ENCODE measurements around the gene AKR1C3.
"Not testable (repeated sequence)": the region's sequence is repeated elsewhere in the genome, so short reads cannot be mapped to it uniquely, and the experiment has no call there.

AKR1C3 gene

DNA sequence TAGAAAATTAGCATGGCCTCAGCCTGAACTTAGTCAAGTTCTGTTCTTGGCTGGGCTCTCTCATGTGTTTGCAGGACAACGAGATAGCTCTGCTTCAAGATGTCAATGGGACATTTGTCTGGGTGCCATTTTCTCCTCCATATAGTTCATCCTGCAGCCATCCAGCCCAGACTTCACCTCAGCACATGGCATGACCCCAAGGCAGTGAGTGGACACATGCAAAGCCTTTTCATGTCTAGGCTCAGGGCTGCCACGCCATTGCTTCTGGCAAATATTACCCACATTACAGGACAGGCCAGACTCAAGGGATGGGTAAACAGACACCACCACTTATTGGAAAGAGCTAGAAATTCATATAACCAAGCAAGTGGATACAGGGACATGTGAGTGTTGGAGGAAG, 9.3 kb downstream of the AKR1C3 start:
- no peak for FAIRE-seq
- TF ChIP-seq POLR2A (IDR thresholded peaks at IDR 0.05; ENCODE audit: low read depth, low read length) = no peak

DNA sequence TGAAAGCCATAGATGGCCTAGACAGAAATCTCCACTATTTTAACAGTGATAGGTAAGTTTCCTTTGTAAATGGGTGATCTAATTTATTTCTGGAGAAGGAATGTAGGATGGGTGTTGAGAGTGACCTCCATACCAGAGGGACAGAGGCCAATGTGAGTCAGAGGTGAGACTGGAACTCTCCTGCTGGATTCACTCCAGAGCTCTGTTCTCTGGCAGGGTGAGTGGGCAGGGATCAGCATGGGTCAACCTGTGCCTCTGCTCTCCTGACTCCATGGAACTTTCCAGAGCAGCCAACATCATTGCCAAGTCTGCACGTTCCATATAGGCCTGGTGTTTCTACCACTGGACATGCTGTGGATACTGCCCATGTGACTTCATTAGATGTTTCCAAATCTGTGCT, 11.4 kb downstream of the AKR1C3 start:
- DNase-seq (ENCODE audit: insufficient read length, low spot score) = no peak
- TF ChIP-seq POLR2A (IDR thresholded peaks at IDR 0.05; ENCODE audit: low read depth, low read length) = no peak
- no peak for FAIRE-seq

More for the DNA sequence above, 9.3 kb downstream of the AKR1C3 start:
- DNase-seq (ENCODE audit: insufficient read length, low spot score) = no peak

DNA sequence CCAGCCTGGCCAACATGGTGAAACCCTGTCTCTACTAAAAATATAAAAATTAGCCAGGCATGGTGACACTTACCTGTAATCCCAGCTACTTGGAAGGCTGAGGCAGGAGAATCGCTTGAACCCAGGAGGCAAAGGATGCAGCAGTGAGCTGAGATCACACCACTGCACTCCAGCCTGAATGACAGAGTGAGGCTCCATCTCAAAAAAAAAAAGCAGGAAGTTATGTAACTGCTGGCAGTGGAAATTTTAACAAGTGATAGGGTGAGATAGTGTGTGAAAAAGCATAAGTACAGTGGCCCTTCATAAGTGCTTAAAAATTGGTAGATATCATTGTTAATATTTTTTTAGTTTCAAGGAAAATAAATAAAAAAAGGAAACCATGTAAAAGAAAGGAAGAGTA, 12.3 kb downstream of the AKR1C3 start:
- FAIRE-seq = no peak
- no peak for DNase-seq (ENCODE audit: insufficient read length, low spot score)
- TF ChIP-seq POLR2A (IDR thresholded peaks at IDR 0.05; ENCODE audit: low read depth, low read length) = no peak

DNA sequence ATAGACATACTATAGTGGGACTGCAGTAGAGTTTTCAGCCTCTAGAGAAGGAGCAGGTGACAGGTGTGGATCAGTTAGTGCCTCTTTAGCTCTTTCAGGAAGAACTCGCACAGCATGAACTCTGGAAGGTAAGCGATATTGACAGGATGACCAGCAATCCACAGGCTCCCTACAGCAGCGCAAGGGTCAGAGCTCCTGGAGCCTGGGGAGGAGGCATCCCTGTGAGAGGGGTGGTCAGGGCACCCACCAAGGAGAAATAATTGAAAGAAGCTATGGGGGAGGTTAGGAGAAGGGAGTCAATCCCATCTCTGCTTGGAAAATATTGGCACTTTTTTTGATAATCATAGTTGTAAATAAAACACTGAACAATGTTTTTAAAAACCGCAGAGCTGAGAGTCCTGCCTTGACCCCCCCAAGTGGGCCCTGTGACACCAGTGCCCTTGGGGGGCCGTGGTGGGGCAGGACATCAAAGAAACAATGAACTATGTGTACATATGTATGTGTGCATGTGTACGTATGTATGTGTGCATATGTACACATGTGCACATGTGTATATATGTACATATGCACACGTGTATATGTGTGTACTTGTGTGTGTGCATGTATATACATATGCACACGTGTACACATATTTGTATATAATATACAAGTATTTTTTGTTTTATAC, 13.8 kb downstream of the AKR1C3 start:
- FAIRE-seq = no peak

DNA sequence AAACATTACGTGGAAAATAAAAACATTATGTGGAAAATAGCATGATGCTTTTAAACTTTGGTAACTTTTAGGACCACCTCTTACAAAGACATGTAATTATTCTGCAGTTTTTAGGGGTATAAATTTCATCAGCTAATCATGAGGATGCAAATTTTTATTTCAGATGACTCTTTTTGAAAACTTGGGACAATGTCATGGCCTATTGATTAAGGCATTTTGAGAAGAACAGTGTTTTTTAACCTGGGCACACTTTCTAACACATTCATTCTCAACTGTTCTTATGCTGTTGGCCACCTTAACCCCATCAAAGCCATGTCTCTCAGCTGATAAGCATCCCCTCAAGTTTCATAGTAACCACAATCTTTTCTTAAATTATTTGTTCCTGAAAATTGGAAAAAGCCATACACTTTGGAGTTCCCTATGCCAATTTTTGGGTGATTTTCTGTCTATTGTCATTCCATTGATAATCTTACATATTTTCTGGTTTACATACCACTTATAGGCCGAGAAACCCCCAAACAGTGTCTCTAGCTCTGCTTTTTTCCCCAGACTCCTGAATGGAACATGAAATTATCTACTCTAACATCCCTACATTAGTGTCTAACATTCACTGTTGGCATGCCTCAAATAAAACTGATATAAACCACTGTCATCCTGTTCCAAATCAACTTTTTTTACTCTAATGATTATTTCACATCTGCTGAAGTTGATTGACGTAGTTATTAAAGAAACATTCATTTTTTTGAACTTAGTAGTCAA, 14.6 kb downstream of the AKR1C3 start:
- TF ChIP-seq POLR2A (IDR thresholded peaks at IDR 0.05; ENCODE audit: low read depth, low read length) = no peak
- FAIRE-seq = no peak
- DNase-seq (ENCODE audit: insufficient read length, low spot score) = no peak

More for the DNA sequence above, 13.8 kb downstream of the AKR1C3 start:
- no peak for TF ChIP-seq POLR2A (IDR thresholded peaks at IDR 0.05; ENCODE audit: low read depth, low read length)
- DNase-seq (ENCODE audit: insufficient read length, low spot score) = no peak

DNA sequence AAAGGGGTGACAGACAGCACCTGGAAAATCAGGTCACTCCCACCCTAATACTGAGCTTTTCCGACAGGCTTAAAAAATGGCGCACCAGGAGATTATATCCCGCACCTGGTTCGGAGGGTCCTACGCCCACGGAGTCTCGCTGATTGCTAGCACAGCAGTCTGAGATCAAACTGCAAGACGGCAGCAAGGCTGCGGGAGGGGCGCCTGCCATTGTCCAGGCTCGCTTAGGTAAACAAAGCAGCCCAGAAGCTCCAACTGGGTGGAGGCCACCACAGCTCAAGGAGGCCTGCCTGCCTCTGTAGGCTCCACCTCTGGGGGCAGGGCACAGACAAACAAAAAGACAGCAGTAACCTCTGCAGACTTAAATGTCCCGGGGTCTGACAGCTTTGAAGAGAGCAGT, 15.6 kb downstream of the AKR1C3 start:
- DNase-seq (ENCODE audit: insufficient read length, low spot score); FAIRE-seq: not testable (repeated sequence)

DNA sequence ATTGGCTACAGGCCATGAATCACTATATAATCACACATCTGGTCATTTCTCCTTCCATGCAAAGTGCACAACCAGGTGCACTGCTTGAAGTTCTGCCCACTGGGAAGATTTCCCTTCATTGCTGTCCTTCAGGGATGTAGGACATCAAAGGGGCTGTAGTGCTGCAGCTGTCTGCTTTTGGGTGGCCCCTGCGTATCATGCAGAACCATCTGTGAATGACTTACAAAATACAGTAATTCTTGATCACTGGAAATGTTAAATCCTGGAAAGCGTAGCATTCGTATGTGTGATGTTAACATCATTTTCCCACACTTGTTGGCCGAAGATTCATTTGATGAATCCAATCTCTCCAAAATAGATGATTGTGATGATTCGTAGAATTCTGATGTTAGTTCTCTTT, 22.4 kb downstream of the AKR1C3 start:
- FAIRE-seq (no peak), DNase-seq (ENCODE audit: insufficient read length, low spot score) (no peak)
- TF ChIP-seq POLR2A (IDR thresholded peaks at IDR 0.05; ENCODE audit: low read depth, low read length) = no peak

DNA sequence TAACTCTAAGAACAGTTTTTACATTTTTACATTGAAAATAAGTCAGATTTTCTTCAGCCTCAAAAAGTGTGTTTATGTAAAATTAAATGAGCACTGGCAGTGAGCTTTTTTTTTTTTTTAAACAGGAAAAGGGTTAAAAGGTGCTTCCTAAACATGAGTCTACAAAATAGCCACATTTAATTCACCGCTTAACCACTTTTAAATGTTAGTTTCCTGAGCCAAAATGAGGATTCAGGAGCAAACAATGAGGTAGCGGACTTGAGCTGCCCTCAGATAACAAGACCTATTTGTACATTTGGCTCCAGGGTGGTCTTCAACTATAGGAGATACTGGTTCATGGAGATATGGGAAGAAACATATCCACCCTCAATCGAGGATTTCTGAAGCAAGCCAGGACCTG, 22.8 kb downstream of the AKR1C3 start:
- no peak for FAIRE-seq
- TF ChIP-seq POLR2A (IDR thresholded peaks at IDR 0.05; ENCODE audit: low read depth, low read length) = no peak

DNA sequence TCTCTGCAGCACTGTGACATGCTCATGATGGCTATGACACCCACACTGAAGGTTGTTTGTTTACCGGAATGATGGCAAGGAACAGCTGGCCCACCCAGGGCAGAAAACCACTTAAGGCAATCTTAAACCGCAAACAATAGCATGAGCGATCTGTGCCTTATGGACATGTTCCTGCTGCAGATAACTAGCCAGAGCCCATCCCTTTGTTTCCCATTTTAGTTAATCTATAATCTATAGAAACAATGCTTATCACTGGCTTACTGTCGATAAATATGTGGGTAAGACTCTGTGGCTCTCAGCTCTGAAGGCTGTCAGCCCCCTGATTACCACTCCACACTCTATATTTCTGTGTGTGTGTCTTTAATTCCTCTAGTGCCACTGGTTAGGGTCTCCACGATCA, 25.8 kb downstream of the AKR1C3 start:
- DNase-seq (ENCODE audit: insufficient read length, low spot score); FAIRE-seq: not testable (repeated sequence)

More for the DNA sequence above, 22.8 kb downstream of the AKR1C3 start:
- no peak for DNase-seq (ENCODE audit: insufficient read length, low spot score)

DNA sequence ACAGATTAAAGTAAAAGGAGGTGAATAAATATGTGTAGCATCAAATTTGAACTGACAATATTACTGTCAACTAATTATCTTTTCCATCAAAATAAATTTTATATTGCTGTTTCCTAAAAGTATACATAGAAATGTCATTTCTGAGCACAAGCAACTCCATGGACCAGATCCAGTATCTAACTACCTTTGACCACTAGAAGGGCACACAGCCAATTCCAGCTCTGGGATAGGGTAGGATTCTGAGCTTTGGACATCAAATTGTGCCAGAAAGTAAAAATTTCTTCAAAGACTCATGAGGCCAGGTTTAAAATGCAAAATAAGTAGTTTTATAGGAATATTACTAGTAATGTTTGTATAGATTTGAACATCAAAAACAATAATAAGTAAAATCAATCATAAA, 29.7 kb downstream of the AKR1C3 start:
- FAIRE-seq = no peak
- no peak for TF ChIP-seq POLR2A (IDR thresholded peaks at IDR 0.05; ENCODE audit: low read depth, low read length)
- no peak for DNase-seq (ENCODE audit: insufficient read length, low spot score)

DNA sequence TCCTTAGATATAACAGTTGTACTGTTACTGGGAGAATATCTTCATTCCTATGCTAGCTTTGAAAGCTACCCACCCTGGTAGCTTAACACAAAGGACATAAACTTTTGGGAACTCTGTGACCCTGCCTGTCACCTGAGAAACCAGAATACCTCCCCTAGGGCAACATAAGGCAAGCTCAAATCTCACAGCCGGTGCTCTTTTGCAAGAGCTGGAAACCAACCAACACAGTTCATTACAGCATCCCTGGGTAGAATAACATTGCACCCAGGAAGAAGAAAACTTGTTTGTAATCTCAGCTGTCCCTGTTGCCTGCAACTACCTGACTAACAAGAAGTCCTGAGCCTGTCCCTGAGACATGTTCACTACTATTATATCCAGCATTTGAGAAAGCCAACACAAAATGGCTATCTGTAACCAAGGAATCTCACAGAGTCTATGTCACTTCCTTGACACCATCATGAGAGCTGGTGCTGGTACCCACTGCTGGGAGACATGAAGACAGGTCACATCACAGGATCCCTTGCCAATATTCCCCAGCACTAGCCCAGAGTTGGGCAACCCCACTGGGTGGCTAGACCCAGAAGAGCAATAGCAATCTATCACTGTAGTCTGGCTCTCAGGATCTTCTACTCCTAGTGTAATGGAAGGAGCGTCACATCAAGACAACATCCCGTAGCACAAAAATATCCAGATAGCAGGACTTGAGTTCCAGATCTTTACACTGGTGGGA, 31.3 kb downstream of the AKR1C3 start:
- FAIRE-seq (no peak), DNase-seq (ENCODE audit: insufficient read length, low spot score) (no peak)
- no peak for TF ChIP-seq POLR2A (IDR thresholded peaks at IDR 0.05; ENCODE audit: low read depth, low read length)

DNA sequence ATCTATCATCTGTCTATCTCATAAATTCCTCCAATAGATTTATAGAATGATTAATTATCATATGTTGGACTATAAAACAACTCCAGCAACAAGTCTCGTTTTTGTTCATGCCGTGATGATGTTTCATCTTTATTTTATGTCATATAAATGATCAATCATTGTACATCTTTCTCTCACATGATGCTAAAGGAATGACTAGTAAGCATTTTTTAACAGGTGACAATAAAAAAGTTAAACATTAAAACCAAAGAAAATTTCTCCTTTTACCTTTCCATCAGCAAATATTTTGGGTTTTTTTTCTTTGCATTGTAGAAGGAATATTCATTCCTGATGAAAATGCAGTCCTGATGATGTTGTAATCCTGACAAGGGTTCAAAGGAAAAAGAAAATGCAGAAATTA, 41.4 kb downstream of the AKR1C3 start:
- no peak for TF ChIP-seq POLR2A (IDR thresholded peaks at IDR 0.05; ENCODE audit: low read depth, low read length)
- DNase-seq (ENCODE audit: insufficient read length, low spot score) = no peak
- FAIRE-seq = no peak

DNA sequence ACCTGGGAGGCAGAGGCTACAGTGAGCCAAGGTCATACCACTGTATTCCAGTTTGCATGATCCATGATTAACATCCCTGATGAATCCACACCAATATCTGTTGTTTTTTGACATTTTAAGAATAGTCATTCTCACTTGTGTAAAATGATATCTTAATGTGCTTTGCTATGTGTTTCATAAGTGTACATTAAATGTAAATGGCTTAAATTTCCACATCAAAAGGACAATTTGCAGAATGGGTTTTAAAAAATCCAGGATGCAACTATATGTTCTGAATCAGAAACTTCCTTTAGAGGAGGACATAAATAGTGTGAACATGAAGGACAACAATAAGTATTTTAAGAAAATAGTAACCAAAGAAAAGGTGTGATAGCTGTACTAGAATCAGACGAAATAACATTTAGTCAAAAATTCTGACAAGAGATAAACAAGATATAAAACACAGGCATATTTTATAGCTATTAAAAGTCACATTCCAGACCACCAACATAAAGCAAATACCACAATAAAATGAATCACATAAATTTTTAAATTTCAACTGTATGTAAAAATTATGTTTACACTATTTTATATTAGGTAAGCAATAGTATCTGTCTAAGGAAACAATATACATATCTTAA, 42.4 kb downstream of the AKR1C3 start:
- FAIRE-seq = no peak
- no peak for TF ChIP-seq POLR2A (IDR thresholded peaks at IDR 0.05; ENCODE audit: low read depth, low read length)
- no peak for DNase-seq (ENCODE audit: insufficient read length, low spot score)

DNA sequence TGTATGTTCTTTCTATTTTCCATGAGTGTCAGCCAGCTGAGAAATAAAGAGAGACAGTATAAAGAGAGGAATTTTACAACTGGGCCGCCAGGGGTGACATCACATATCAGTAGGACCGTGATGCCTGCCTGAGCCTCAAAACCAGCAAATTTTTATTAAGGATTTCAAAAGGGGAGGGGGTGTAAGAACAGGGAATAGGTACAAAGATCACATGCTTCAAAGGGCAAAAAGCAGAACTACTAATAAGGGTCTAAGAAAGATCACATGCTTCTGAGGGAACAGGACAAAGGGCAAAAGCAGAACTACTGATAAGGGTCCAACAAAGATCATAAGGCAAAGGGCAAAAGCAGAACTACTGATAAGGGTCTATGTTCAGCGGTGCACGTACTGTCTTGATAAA, 43.5 kb downstream of the AKR1C3 start:
- DNase-seq (ENCODE audit: insufficient read length, low spot score); FAIRE-seq: not testable (repeated sequence)
